Mesenchymal stem cell (in vitro differentiated cells and primary cell): ENCODE results near the gene SULT6B1.

Experiments
- DNase-seq: peaks from one replicate; pipeline ENCODE4 v3.0.0-alpha.2; 2013
- H2AFZ ChIP-seq: one replicate; pipeline ENCODE4 v1.6.1; 2013; ENCODE audit warnings: low read depth, mild to moderate bottlenecking, control low read depth, inconsistent platforms, low read length, moderate library complexity
- H2AK5ac ChIP-seq: 2 replicates; pipeline ENCODE4 v1.6.1; 2013; ENCODE audit warnings: low read length, moderate library complexity, mild to moderate bottlenecking, inconsistent platforms; ENCODE audit not compliant: severe bottlenecking
- H2BK120ac ChIP-seq: one replicate; pipeline ENCODE4 v1.6.1; 2013; ENCODE audit warnings: low read depth, mild to moderate bottlenecking, inconsistent platforms, low read length, moderate library complexity
- H2BK12ac ChIP-seq, 2 experiments: one replicate each; pipeline ENCODE4 v1.6.1; 2013; ENCODE audit warnings: inconsistent platforms in 2 of 2, low read length in 2 of 2, mild to moderate bottlenecking in 2 of 2, moderate library complexity in 2 of 2, control low read depth in 1 of 2
- H2BK15ac ChIP-seq: one replicate; pipeline ENCODE4 v1.6.1; 2013; ENCODE audit warnings: mild to moderate bottlenecking, low read depth, inconsistent platforms; ENCODE audit not compliant: poor library complexity, severe bottlenecking
- H2BK5ac ChIP-seq: 2 replicates; pipeline ENCODE4 v1.6.1; 2013; ENCODE audit warnings: low read depth, mild to moderate bottlenecking, low read length, control low read depth, inconsistent platforms; ENCODE audit not compliant: poor library complexity, severe bottlenecking
- H3K14ac ChIP-seq, 2 experiments: one replicate each; pipeline ENCODE4 v1.6.1; 2013; ENCODE audit warnings: inconsistent platforms in 2 of 2, low read length in 2 of 2, control low read depth in 1 of 2, mild to moderate bottlenecking in 1 of 2, moderate library complexity in 1 of 2
- H3K18ac ChIP-seq, 2 experiments: one replicate each; pipeline ENCODE4 v1.6.1; 2013; ENCODE audit warnings: inconsistent platforms in 2 of 2, low read length in 2 of 2, control low read depth in 1 of 2, low read depth in 1 of 2, mild to moderate bottlenecking in 1 of 2
- H3K23ac ChIP-seq, 2 experiments: one replicate each; pipeline ENCODE4 v1.6.1; 2013; ENCODE audit warnings: inconsistent platforms in 2 of 2, low read length in 2 of 2, mild to moderate bottlenecking in 2 of 2, moderate library complexity in 2 of 2, control low read depth in 1 of 2
- H3K27ac ChIP-seq: 2 replicates; pipeline ENCODE4 v1.5.1; 2013; ENCODE audit warnings: mild to moderate bottlenecking, moderate library complexity, low read length, control low read depth, inconsistent platforms; ENCODE audit not compliant: poor library complexity, severe bottlenecking
- H3K27me3 ChIP-seq, 2 experiments: 2 replicates each; pipeline versions ENCODE4 v1.6.1 to v1.7.0; 2013; ENCODE audit warnings: low read length in 2 of 2, mild to moderate bottlenecking in 2 of 2, moderate library complexity in 2 of 2, control low read depth in 1 of 2, inconsistent platforms in 1 of 2; ENCODE audit not compliant: control insufficient read depth in 1 of 2, insufficient read depth in 1 of 2
- H3K36me3 ChIP-seq, 2 experiments: 2 replicates each; pipeline versions ENCODE4 v1.6.1 to v1.7.0; 2013; ENCODE audit warnings: low read length in 2 of 2, control low read depth in 1 of 2, inconsistent platforms in 1 of 2, low read depth in 1 of 2, mild to moderate bottlenecking in 1 of 2; ENCODE audit not compliant: insufficient read depth in 2 of 2, control insufficient read depth in 1 of 2
- H3K4ac ChIP-seq, 2 experiments: one replicate each; pipeline ENCODE4 v1.6.1; 2013; ENCODE audit warnings: inconsistent platforms in 2 of 2, low read length in 2 of 2, mild to moderate bottlenecking in 2 of 2, moderate library complexity in 2 of 2, control low read depth in 1 of 2, low read depth in 1 of 2
- H3K4me1 ChIP-seq: 2 replicates; pipeline ENCODE4 v1.6.1; 2013; ENCODE audit warnings: low read depth, low read length, control low read depth; ENCODE audit not compliant: control insufficient read depth, insufficient read depth
- H3K4me2 ChIP-seq: 2 replicates; pipeline ENCODE4 v1.6.1; 2013; ENCODE audit warnings: low read length, mild to moderate bottlenecking, inconsistent platforms; ENCODE audit not compliant: poor library complexity, severe bottlenecking
- H3K4me3 ChIP-seq, 2 experiments: 2 replicates each; pipeline versions ENCODE4 v1.5.1 to v1.7.0; 2013; ENCODE audit warnings: low read length in 2 of 2, mild to moderate bottlenecking in 2 of 2, control low read depth in 1 of 2, low read depth in 1 of 2; ENCODE audit not compliant: insufficient read depth in 1 of 2
- H3K79me1 ChIP-seq: replicated peaks from 2 replicates; pipeline ENCODE4 v1.6.1; 2013; ENCODE audit warnings: mild to moderate bottlenecking, control low read depth, low read length, inconsistent platforms; ENCODE audit not compliant: poor library complexity, severe bottlenecking
- H3K9ac ChIP-seq: 2 replicates; pipeline ENCODE4 v1.7.0; 2013; ENCODE audit warnings: mild to moderate bottlenecking, low read length, moderate library complexity
- H3K9me3 ChIP-seq: 2 replicates; pipeline ENCODE4 v1.7.0; 2013; ENCODE audit warnings: mild to moderate bottlenecking, low read length; ENCODE audit not compliant: control insufficient read depth
- H4K8ac ChIP-seq: one replicate; pipeline ENCODE4 v1.6.1; 2013; ENCODE audit warnings: inconsistent platforms, mild to moderate bottlenecking, low read length, moderate library complexity
- H4K91ac ChIP-seq: one replicate; pipeline ENCODE4 v1.6.1; 2013; ENCODE audit warnings: mild to moderate bottlenecking, low read length, inconsistent platforms
- WGBS: methylation state at CpG from one replicate; pipeline ENCODE4 v1.1.7; 2013; ENCODE audit warnings: mixed read lengths; 5-methylcytosine and 5-hydroxymethylcytosine counted together

The SULT6B1 gene

GRCh38 chr2:37142546-37142945 is 45.9 kb downstream of the SULT6B1 start:
- no peak overlapping the region for H2BK12ac ChIP-seq
- no peak overlapping the region for H3K4me2 ChIP-seq
- no peak overlapping the region for H3K27ac ChIP-seq

GRCh38 chr2:37132914-37133313 is 55.6 kb downstream of the SULT6B1 start:
- Histone ChIP-seq H4K8ac (no peak overlapping the region), H3K9ac (no peak overlapping the region), H3K4me1 (no peaks in the 10 kb centered on the region), H3K9me3 (no peaks in the 10 kb centered on the region), H3K4me3 (no peak overlapping the region), H2AK5ac (no peak overlapping the region), H2AFZ (no peak overlapping the region), H3K79me1 (peaks cover 31% of the 10 kb centered on the region), H3K4me2 (no peak overlapping the region), H2BK12ac (no peak overlapping the region), H3K27me3 (no peaks in the 10 kb centered on the region), H3K4ac (no peak overlapping the region), H3K36me3 (peaks cover 20 to 98% of the 10 kb centered on the region in 2 experiments), H2BK15ac (no peak overlapping the region), H4K91ac (no peak overlapping the region), H2BK120ac (no peak overlapping the region), H3K14ac (no peak overlapping the region), H3K27ac (no peak overlapping the region), H3K23ac (no peak overlapping the region), H3K18ac (no peak overlapping the region), H2BK5ac (no peak overlapping the region)
- 92% methylated on average over 6 of the region's 6 CpGs for WGBS
- DNase-seq: no peak

More at GRCh38 chr2:37142546-37142945, 45.9 kb downstream of the SULT6B1 start:
- Histone ChIP-seq H3K4me3 (no peak overlapping the region), H2AFZ (no peak overlapping the region), H3K4ac (no peak overlapping the region), H3K4me1 (no peaks in the 10 kb centered on the region), H2AK5ac (no peak overlapping the region), H3K9me3 (no peaks in the 10 kb centered on the region), H3K14ac (no peak overlapping the region), H2BK5ac (no peak overlapping the region), H3K79me1 (peaks cover under 1% of the 10 kb centered on the region), H3K23ac (no peak overlapping the region), H4K8ac (no peak overlapping the region), H2BK15ac (no peak overlapping the region), H3K36me3 (peaks cover 26 to 91% of the 10 kb centered on the region in 2 experiments), H4K91ac (no peak overlapping the region), H2BK120ac (no peak overlapping the region), H3K18ac (no peak overlapping the region), H3K9ac (no peak overlapping the region), H3K27me3 (no peaks in the 10 kb centered on the region)
- DNase-seq: no peak

GRCh38 chr2:37125416-37125815 is 63.1 kb downstream of the SULT6B1 start:
- Histone ChIP-seq H3K4me3 (no peak overlapping the region), H3K27ac (no peak overlapping the region), H2BK15ac (no peak overlapping the region), H3K79me1 (peaks cover 26% of the 10 kb centered on the region), H3K27me3 (no peaks in the 10 kb centered on the region), H2BK12ac (no peak overlapping the region), H4K91ac (no peak overlapping the region), H3K18ac (no peak overlapping the region), H4K8ac (no peak overlapping the region), H3K23ac (no peak overlapping the region), H3K9me3 (no peaks in the 10 kb centered on the region), H3K4ac (no peak overlapping the region), H3K14ac (no peak overlapping the region), H3K4me2 (no peak overlapping the region), H3K9ac (no peak overlapping the region), H2BK120ac (no peak overlapping the region), H2BK5ac (no peak overlapping the region), H2AK5ac (no peak overlapping the region), H3K4me1 (no peaks in the 10 kb centered on the region), H3K36me3 (peaks cover 35 to 80% of the 10 kb centered on the region in 2 experiments), H2AFZ (no peak overlapping the region)
- DNase-seq: no peak
- WGBS: 90% methylated on average over 2 of the region's 2 CpGs

GRCh38 chr2:37119157-37119556 is 69.3 kb downstream of the SULT6B1 start:
- H3K9ac ChIP-seq: no peak overlapping the region
- H3K4me1 ChIP-seq: no peaks in the 10 kb centered on the region
- DNase-seq: no peak
- H3K27me3 ChIP-seq: no peaks in the 10 kb centered on the region
- H3K36me3 ChIP-seq: peaks cover 32 to 65% of the 10 kb centered on the region in 2 experiments
- H3K9me3 ChIP-seq: no peaks in the 10 kb centered on the region
- no peak overlapping the region for H4K8ac ChIP-seq
- H3K18ac ChIP-seq: no peak overlapping the region
- no peak overlapping the region for H2BK15ac ChIP-seq
- no peak overlapping the region for H3K4me2 ChIP-seq
- no peak overlapping the region for H2BK120ac ChIP-seq
- H3K4me3 ChIP-seq: no peak overlapping the region
- 98% methylated on average over 5 of the region's 5 CpGs for WGBS
- no peak overlapping the region for H3K14ac ChIP-seq
- no peak overlapping the region for H3K4ac ChIP-seq
- H2BK5ac ChIP-seq: no peak overlapping the region
- no peak overlapping the region for H3K23ac ChIP-seq
- H3K27ac ChIP-seq: no peak overlapping the region
- H2AFZ ChIP-seq: no peak overlapping the region
- H4K91ac ChIP-seq: no peak overlapping the region
- peaks cover 28% of the 10 kb centered on the region for H3K79me1 ChIP-seq
- H2BK12ac ChIP-seq: no peak overlapping the region
- H2AK5ac ChIP-seq: no peak overlapping the region
